Stimulated activated naive CD4-positive, alpha-beta T cell (primary cell): ENCODE results near the gene PLSCR3.
A peak's percentile ranks its signal among the peaks of the same experiment; 100 is the strongest.

Experiments used
- DNase-seq, 6 experiments: peaks; one replicate each; lab custom pipeline; 2025; lab: John Stamatoyannopoulos, UW

Gene PLSCR3

GRCh38 chr17:7426896-7427489, 32.7 kb upstream of the PLSCR3 start:
- DNase-seq: no peak

GRCh38 chr17:7426203-7426863, 32.0 kb upstream of the PLSCR3 start:
- DNase-seq: no peak

DNA sequence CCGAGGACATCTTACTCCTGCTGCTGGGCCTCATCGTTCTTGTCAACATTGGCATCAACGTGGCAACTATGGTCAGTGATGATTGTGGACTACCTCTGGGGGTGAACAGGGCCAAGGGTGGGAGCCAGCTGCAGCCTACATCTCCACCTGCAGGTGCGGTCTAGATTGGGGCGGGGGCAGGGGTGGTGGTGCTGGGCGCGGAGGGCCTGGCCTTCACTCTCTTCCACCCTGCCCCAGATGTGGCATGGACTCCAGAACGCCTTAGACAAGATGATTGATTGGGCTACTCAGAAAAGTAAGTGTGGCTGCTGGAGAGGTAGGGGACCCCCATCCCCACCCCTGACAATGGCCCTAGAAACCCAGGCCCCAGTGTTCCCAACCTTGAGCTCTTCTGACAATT, 31.4 kb upstream of the PLSCR3 start:
- DNase-seq: no peak

DNA sequence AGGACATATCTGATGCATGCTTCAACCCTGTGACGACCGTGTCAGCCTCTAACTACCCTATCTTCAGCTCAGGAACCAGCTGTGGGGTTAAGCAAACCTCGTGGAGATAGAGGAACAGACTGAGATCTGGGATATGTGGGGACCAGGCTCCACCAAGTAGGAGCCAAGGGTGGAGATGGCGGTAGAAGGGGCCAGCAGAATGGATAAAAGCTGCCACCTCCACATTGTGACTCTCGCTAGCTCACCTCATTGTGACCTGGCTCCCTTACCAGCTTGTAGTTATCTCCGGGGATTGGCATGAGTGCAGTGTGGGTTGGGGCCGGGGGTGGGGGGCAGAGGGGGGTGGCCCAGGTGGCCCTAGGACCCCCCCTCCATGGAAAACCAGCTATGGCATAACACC, 31.0 kb upstream of the PLSCR3 start, which contains the start of gene SPEM2:
TSS of gene SPEM2 (plus strand) at position 301 of the 400 bp plus-strand sequence. CDS start at position 374, 73 bp downstream.
- no peak for DNase-seq

GRCh38 chr17:7423679-7424078, 29.4 kb upstream of the PLSCR3 start:
- DNase-seq: no peak

DNA sequence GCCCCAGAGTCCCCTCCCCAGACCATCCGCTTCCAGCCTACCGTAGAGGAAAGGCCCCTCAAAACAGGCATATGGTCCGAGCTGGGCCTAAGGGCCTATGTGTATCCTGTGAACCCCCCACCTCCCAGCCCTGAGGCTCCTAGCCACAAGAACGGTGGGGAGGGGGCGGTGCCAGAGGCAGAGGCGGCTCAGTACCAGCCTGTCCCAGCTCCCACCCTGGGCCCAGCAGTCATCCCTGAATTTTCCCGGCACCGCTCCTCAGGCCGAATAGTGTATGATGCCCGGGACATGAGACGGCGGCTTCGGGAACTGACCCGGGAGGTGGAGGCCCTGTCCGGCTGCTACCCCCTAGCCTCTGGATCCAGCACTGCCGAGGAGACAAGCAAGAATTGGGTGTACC, 26.9 kb upstream of the PLSCR3 start:
- DNase-seq: no peak

GRCh38 chr17:7419819-7420610, 25.7 kb upstream of the PLSCR3 start, which contains the start of gene SPEM1:
TSS of gene SPEM1 (plus strand) at chr17:7420324. CDS start at chr17:7420385, 61 bp downstream.
- DNase-seq: no peak

DNA sequence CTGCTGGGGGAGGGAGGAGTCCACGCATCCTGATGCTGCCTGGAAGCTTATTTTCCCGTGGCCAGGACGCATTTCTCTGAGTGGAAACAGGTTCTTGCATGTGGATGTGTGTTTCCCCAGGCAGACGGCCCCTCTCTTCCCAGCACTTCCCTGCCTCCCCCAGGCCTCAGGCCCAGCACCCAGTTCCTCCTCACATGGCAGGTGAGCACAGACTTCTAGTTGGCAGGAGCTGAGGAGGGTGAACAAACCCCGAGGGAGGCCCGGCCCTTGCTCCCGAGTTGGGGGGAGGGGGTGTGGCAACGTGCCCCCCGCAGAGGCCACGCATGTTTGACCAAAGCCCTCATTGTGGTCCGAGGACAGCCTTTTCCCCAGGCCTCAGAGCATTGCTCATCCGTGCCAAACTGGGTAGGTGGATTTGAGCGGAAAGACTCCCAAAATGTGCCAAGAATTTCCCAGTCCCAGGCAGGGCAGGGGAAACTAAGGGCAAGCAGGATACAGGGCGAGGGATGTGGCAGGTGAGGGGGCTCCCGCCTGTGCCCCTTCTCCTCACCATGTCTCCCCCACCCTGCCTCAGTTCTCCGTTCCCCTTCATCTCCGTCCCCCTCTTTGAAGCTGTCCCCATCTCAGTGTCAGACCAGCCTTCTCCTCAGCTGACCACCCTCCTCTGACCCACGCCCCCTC, 24.3 kb upstream of the PLSCR3 start:
- no peak for DNase-seq

- DNase-seq: no peak
Observed at GRCh38 chr17:7417056-7417655, 22.8 kb upstream of the PLSCR3 start.

DNA sequence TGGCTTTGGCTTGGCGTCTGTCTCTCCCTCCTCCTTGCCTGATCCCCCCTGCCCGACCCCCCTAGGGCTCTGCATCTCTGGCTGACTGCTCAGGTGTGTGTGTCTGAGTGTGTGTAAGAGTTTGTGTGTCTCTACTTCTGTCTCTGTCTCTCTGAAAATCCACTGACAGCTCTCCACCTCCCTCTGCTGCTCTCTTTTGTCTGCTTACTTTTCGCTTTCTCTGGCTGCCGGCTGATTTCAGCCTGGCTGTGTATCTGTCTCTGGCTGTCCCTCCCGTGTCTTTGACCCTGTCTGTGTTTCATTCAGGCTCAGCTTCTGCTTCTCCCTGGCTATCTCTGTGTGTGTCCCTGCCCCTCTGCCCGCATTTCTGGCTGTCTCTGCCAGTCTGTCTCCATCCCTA, 22.0 kb upstream of the PLSCR3 start:
- DNase-seq: peak in 1 of 6 experiments; percentile 4

DNA sequence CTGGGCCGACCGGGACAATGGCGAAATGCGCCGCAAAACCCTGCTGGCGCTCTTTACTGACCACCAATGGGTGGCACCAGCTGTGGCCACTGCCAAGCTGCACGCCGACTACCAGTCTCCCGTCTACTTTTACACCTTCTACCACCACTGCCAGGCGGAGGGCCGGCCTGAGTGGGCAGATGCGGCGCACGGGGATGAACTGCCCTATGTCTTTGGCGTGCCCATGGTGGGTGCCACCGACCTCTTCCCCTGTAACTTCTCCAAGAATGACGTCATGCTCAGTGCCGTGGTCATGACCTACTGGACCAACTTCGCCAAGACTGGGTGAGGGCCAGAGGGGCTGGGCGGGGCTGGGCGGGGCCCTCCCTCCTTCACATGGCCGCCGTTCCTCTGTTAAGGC, 21.5 kb upstream of the PLSCR3 start:
- no peak for DNase-seq

DNA sequence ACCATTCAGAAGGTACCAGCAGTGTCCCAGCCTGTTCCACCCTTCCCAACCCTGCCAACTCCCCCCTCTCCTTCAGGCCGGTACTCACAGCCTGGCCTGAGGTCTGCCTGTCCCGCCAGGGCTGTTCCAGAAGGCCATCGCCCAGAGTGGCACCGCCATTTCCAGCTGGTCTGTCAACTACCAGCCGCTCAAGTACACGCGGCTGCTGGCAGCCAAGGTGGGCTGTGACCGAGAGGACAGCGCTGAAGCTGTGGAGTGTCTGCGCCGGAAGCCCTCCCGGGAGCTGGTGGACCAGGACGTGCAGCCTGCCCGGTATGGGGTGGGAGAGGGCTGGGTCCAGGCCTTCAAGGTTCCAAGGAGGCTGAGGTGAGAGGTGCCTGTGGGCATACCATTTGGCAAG, 20.5 kb upstream of the PLSCR3 start:
- no peak for DNase-seq

GRCh38 chr17:7413346-7413985, 19.1 kb upstream of the PLSCR3 start:
- no peak for DNase-seq

GRCh38 chr17:7411427-7411750, 17.1 kb upstream of the PLSCR3 start:
- no peak for DNase-seq

- DNase-seq: no peak
Observed at GRCh38 chr17:7410634-7411426, 16.5 kb upstream of the PLSCR3 start.

DNA sequence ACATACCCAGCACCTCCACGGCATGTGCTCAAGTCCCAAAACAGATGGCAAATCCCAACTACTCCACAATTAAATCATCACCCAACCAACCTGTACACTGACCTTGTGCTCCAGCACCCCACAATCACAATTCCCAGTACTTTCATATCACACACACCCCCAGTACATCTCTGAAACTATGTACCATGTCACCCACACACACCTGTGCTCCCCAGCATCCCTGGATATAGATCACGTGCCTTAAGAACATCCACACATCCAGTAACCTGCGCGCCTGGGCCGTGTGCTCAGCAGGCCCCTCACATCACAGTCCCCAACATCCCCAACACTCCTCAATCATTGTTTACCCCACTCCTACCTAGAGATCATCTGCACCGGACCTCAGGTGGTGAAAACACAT, 15.4 kb upstream of the PLSCR3 start:
- no peak for DNase-seq

GRCh38 chr17:7408863-7409262, 14.5 kb upstream of the PLSCR3 start:
- DNase-seq: no peak

DNA sequence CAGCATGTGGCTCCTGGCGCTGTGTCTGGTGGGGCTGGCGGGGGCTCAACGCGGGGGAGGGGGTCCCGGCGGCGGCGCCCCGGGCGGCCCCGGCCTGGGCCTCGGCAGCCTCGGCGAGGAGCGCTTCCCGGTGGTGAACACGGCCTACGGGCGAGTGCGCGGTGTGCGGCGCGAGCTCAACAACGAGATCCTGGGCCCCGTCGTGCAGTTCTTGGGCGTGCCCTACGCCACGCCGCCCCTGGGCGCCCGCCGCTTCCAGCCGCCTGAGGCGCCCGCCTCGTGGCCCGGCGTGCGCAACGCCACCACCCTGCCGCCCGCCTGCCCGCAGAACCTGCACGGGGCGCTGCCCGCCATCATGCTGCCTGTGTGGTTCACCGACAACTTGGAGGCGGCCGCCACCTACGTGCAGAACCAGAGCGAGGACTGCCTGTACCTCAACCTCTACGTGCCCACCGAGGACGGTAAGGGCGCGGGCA, 14.0 kb upstream of the PLSCR3 start:
- DNase-seq: peak in 5 of 6 experiments; percentile 9 to 40 (median 25)

DNA sequence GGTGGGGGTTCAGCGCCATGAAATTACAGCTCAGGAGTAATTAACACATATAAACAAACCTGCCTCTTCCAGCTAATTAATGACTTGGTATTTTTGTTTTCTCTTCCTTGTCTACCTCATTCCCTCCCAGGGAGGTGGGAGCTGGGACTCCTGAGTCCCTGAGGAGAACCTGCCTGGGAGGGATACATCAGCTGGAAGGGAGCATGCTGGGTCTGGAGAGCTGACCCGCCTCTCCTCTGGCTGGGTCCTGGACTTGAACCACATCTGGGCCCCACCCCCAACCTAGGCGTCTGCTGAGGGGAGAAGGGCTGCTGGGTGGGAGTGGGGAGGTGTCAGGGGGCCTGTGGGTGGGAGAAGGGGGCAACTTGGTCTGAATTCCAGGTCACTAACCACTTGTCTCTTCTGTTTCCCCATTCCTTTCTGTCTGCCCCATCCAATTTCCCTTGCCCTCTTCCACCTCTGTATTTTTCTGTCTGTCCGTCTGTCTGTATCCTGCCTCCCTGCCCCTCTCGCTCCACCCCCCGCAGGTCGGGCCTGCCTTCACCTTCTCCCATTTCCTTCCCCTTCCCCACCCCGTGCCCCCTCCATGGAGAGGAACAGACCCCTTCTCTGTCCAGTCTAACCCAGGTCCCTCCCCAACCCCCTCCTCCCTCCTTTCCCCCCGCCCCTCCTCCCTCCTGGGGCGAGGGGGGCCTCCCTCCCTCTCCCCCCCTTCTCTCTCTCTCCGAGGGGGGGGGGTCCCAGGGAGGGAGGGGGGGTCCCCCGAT, 13.3 kb upstream of the PLSCR3 start, which contains the start of gene NLGN2:
TSS of gene NLGN2 (plus strand) at position 361 of the 767 bp plus-strand sequence. CDS start 411 bp downstream, outside the sequence.
- no peak for DNase-seq

GRCh38 chr17:7407082-7407481, 12.8 kb upstream of the PLSCR3 start:
- no peak for DNase-seq
